Measurements from ENCODE around the gene NLGN4Y. TPM values are rescaled to one million over a fixed set of nuclear protein-coding genes. Genes with fewer than 3 reads are reported as not detected.

The NLGN4Y gene
- total RNA-seq, 1 experiment from 2014 or later, result not detected

- no peak overlapping the region for H2BK12ac ChIP-seq (ENCODE audit: insufficient read length, low read depth, low read length)
- H4K5ac ChIP-seq (ENCODE audit: insufficient read length, low read depth, low read length), result no peak overlapping the region
- no peaks in the 10 kb centered on the region for H3K9me3 ChIP-seq (ENCODE audit: control insufficient read depth, low read depth, low read length)
- H4K20me1 ChIP-seq (ENCODE audit: control insufficient read depth, insufficient read depth, insufficient read length), result no peaks in the 10 kb centered on the region
- H3K27me3 ChIP-seq (ENCODE audit: insufficient read depth, low read length), result no peaks in the 10 kb centered on the region
- no peak overlapping the region for H3K4me2 ChIP-seq (ENCODE audit: insufficient read depth, insufficient read length, low read length)
- H2BK5ac ChIP-seq (ENCODE audit: insufficient read length, low read length), result no peak overlapping the region
- H3K79me1 ChIP-seq (ENCODE audit: insufficient read depth, low read depth, low read length, poor library complexity, severe bottlenecking), result no peaks in the 10 kb centered on the region
- no peak overlapping the region for H3K9ac ChIP-seq (ENCODE audit: extremely low read depth, insufficient read length, low read length)
- no peak overlapping the region for H2BK120ac ChIP-seq (ENCODE audit: low read depth, low read length, poor library complexity, severe bottlenecking)
- WGBS (ENCODE audit: extremely low coverage, insufficient read length, low lambda C conversion rate), result no CpG with 5 or more reads among the region's 2 CpGs
- no peak overlapping the region for H4K8ac ChIP-seq (replicated peaks; ENCODE audit: insufficient read length, low read depth, low read length)
- H2AFZ ChIP-seq (ENCODE audit: low read length), result no peak overlapping the region
- H2BK20ac ChIP-seq (ENCODE audit: low read depth, low read length, poor library complexity, severe bottlenecking), result no peak overlapping the region
- H3K4me1 Mint-ChIP-seq, result no peaks in the 10 kb centered on the region
- no peak overlapping the region for H2AK5ac ChIP-seq (ENCODE audit: insufficient read length, low read length)
- H3K56ac ChIP-seq (ENCODE audit: insufficient read length, low read depth, low read length), result no peak overlapping the region
- H2BK15ac ChIP-seq (ENCODE audit: low read depth, low read length), result no peak overlapping the region
- no peaks in the 10 kb centered on the region for H3K4me1 ChIP-seq (ENCODE audit: insufficient read depth, low read length)
- no peak for DNase-seq
- H3K18ac ChIP-seq (ENCODE audit: insufficient read length, low read depth, low read length), result no peak overlapping the region
- H3T11ph ChIP-seq (ENCODE audit: low read length), result no peak overlapping the region
- no peak overlapping the region for H3K4ac ChIP-seq (ENCODE audit: low read depth, low read length)
- H3K27ac Mint-ChIP-seq, result no peak overlapping the region
- H3K27ac ChIP-seq (ENCODE audit: insufficient read length, low read depth, low read length), result no peak overlapping the region
- H3K27me3 Mint-ChIP-seq (ENCODE audit: low read depth), result no peaks in the 10 kb centered on the region
- no peak overlapping the region for H3K4me3 Mint-ChIP-seq
- no peak overlapping the region for H3K23ac ChIP-seq (ENCODE audit: insufficient read length, low read depth, low read length)
- H3K36me3 Mint-ChIP-seq (ENCODE audit: insufficient read depth in 1 of 3, low read depth in 3 of 3), result no peaks in the 10 kb centered on the region
- H3K9me3 Mint-ChIP-seq, result no peaks in the 10 kb centered on the region
- no peak overlapping the region for H3K14ac ChIP-seq (ENCODE audit: insufficient read depth, low read length)
- H3K23me2 ChIP-seq (ENCODE audit: insufficient read length, low read depth, low read length, poor library complexity, severe bottlenecking), result no peaks in the 10 kb centered on the region
- no peak for TF ChIP-seq CTCF (conservative IDR thresholded peaks at IDR 0.05)
- H4K91ac ChIP-seq (ENCODE audit: insufficient read length, low read depth, low read length), result no peak overlapping the region
- H3K79me2 ChIP-seq (ENCODE audit: insufficient read depth, low read length), result no peaks in the 10 kb centered on the region
These were observed 94.2 kb downstream of the NLGN4Y start for GRCh38 chrY:14618513-14618912.

Data from H9 (cell line).